HK-2 (cell line): Measurements from ENCODE around the gene PKHD1.

Source experiments
- DNase-seq: peaks from one replicate; pipeline ENCODE4 v3.0.0-alpha.2; 2018; ENCODE audit not compliant: unreplicated experiment

The PKHD1 gene

GRCh38 chr6:52046456-52046855 lies 41.0 kb downstream of the PKHD1 start:
- DNase-seq: no peak

DNA sequence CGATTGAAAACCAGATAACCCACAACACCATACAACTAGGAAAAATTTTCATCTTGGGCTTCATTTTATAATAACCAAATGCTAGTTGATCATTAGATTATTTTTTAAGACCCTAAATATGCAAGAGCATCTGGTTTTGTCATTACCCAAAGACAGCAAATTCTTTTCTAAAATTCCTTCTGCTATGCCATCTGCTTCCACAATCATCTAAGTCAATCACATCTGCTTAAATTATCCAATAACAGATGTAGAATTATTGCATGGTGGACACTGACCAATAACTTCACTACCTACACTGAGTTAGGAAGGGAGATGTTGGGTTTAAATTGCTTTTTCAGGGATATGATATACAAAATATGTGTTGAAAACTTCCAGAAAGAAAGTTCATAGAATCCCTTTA lies 41.9 kb downstream of the PKHD1 start:
- no peak for DNase-seq

GRCh38 chr6:52045033-52045432 lies 42.4 kb downstream of the PKHD1 start:
- DNase-seq: no peak

DNA sequence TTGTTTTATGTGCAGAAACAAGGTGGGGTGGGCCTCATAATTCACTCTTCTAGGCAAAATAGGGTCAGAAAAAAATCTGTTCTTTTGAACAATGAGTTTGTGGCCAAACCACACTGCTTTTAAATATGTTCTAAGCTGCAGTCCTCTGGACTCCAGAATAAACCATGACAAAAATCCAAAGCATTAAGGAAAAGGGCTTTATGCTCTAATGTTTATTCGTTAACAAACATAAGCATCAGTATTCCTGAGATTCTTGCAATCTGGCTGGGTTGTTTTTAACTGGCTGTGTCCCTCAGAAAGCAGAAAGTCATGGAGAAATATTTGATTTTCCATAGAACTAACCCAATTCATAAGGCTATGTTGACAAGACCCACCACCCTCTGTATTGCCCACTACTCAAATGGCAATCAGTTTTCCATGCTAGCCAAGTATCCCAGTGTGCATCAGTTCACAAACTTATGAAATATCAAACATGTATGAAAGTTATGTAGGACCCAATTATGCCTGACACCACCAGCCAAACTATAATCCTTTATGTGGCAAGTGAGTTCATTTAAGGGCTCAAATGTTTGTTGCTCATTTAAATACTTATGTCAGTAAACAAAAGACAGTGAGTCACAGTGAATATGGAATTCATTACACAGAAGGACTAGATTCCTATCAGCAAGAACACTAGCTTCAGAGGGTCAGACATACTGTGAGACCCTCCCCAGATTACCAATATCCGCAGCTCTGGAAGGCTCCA lies 45.1 kb downstream of the PKHD1 start:
- no peak for DNase-seq

- no peak for DNase-seq
These were observed 46.3 kb downstream of the PKHD1 start for GRCh38 chr6:52041134-52041533.

GRCh38 chr6:52027699-52028098 lies 59.7 kb downstream of the PKHD1 start:
- no peak for DNase-seq

DNA sequence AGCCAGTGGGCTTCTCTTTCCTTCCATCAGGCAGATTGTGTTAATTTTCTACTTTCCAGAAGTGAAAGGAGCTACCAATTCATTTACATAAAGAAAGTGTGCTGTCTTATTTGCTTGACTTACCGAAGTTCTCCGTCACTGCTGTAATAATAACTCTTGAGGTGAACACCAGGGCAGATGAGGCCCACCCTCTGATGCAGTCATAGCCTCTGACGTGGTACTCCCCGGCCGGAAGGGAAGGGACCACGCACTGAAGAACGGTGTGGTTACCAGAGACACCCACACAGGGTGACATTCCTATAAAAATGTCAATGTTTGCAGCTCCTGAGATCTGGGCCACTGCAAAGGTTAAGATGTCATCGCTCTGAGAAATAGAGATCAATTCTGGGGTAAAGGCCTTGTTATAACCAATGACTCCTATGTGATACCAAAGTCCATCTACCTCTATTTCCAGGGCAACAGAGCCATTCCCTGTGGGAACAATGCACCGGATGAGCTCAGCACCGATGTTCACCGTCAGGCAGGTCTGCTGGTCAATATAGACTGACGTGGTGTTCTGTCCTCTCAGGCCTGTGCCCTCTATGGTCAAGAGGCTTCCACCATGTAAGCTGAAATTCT lies 62.9 kb downstream of the PKHD1 start:
- no peak for DNase-seq

DNA sequence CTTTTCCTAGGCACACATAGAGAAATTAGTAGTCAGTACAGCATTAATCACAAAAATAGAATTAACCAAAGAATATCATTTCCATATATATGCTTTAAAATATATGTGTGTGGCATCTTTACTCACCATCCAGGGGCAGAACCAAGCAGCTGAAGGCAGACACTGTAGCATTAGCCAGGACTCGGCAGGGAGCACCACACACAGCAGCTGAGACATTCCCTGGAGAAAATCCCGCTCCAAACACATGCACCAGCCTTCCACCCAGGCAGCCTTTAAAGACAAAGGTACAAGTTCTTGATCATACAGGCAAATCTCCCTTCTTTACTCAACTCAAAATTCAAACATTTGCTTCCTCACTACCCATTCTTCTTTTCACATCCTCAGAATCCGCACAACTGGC lies 64.7 kb downstream of the PKHD1 start:
- no peak for DNase-seq

- DNase-seq: no peak
These were observed 66.4 kb downstream of the PKHD1 start for GRCh38 chr6:52020945-52021570.

DNA sequence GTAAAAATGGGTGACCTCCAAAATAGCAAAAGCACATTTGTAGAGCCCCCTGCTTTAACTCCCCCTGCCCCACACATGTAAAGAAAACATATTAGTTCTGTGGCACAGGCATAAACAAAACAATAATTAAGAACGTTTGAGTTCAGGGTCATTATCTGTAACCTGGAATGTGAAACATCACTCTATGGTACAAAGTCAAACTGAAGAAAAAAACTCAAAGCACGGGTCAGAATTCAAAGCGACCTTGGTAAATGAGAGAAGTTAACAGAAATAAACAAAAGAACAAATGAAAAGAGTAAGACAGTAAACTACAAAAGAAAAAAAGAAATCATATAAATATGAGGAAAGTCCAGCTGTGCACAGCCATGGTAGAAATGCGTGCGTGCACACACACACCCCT lies 67.5 kb downstream of the PKHD1 start:
- no peak for DNase-seq

DNA sequence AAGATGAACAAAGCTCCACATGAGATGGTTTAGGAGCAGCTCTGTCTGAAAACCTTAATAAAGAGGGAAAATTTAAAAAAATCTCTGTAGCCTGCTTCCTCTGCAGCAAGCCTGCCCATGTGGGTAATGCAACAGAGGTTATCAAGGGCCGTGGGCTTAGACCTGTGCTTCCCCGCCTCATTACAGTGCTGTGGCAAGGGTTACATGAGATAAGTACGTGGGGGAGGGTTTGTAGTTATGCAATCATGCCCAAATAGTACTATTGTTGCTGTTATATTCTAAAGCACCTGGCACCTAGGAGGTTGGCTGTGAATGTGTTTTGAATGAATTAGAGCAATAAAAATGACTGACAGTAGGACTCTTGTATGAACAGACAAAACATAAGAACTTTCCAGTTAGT lies 68.3 kb downstream of the PKHD1 start:
- no peak for DNase-seq

GRCh38 chr6:52016915-52017748 lies 70.3 kb downstream of the PKHD1 start:
- no peak for DNase-seq

- no peak for DNase-seq
These were observed 71.5 kb downstream of the PKHD1 start for GRCh38 chr6:52015953-52016352.

GRCh38 chr6:52014391-52014790 lies 73.0 kb downstream of the PKHD1 start:
- no peak for DNase-seq

DNA sequence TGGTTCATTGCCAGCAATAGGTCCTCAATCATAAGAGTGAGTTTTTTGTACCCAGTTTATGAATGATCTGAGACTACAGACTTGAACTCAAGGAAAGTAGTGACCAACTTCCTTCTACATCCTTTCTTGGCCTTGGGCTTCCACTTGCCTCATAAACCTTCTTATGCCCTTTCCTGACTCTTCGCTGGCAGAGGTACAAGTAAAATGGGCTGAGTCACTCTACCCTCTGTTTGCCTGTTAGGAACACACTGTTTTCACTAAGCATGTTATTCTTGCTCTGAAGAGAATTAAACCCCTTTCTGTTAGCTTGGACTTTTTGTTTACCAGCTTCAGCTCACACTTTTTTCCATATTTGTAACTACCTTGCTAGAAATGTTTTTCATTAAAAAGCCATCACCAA lies 74.4 kb downstream of the PKHD1 start:
- DNase-seq: no peak

- DNase-seq: no peak
These were observed 74.8 kb downstream of the PKHD1 start for GRCh38 chr6:52012582-52012981.

GRCh38 chr6:52010806-52011205 lies 76.6 kb downstream of the PKHD1 start:
- no peak for DNase-seq

GRCh38 chr6:52010145-52010544 lies 77.3 kb downstream of the PKHD1 start:
- DNase-seq: no peak

- no peak for DNase-seq
These were observed 77.8 kb downstream of the PKHD1 start for GRCh38 chr6:52009466-52010140.

- no peak for DNase-seq
These were observed 87.3 kb downstream of the PKHD1 start for GRCh38 chr6:52000064-52000463.

DNA sequence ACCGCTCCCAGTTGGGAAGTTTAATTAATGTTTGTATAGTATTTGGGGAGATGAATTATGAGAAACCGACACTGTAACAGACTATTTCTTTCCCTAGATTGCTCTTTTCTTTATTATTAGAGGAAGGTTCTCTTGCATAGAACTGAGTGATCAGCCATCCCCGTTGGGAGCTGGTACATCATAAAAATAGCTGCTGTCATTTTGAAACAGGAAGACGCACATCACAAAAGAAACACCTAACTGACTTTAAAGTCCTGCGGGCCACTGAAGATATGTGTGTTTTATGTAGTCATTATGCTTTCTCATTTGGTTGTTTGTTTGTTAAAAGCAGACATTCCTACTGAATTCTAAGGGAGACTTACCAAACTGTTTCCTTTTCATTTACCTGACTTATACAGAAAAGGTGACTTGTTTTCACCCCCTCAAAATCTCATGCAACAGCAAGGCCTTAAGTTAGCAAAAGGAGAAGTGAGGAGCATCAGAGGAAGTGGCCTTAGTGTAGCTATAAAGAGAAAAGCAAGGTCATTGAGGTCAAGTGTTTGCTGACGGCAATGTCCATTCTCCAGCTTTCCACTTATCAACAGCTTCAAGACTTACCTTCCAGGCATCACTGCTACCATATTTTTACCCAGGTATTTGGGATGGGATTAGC lies 91.0 kb downstream of the PKHD1 start:
- DNase-seq: no peak
